SK-N-SH treated with all-trans-retinoic acid at 6 μM for 48 hours (cell line): ENCODE data around the gene TNS3.
A peak's percentile ranks its signal among the peaks of the same experiment; 100 is the strongest.
"Not testable (repeated sequence)": the region's sequence is repeated elsewhere in the genome, so short reads cannot be mapped to it uniquely, and the experiment has no call there.

Experiments
- ATAC-seq: fragments of 200-7000 bp; cut with Tn5 transposase; 3 replicates; pipeline ENCODE4 v1.9.1; 2020; ENCODE audit warnings: mild to moderate bottlenecking, moderate library complexity
- ARNTL ChIP-seq: fragments of 450-650 bp; formaldehyde crosslinking; IDR thresholded peaks from 2 replicates; pipeline ENCODE4 v1.5.0; 2020; ENCODE audit warnings: low read depth, mild to moderate bottlenecking, moderate library complexity, borderline replicate concordance
- CSDC2 ChIP-seq: fragments of 250-450 bp; sonication (Bioruptor Pico); IDR thresholded peaks from 2 replicates; pipeline ENCODE4 v1.5.0; 2020; ENCODE audit warnings: mild to moderate bottlenecking, moderate library complexity
- ESRRG ChIP-seq: fragments of 250-450 bp; sonication (Bioruptor Pico); IDR thresholded peaks from 2 replicates; pipeline ENCODE4 v1.6.1; 2021; ENCODE audit warnings: mild to moderate bottlenecking
- ISL1 ChIP-seq: fragments of 250-450 bp; sonication (Bioruptor Pico); IDR thresholded peaks from 2 replicates; pipeline ENCODE4 v2.1.2; 2022; ENCODE audit warnings: mild to moderate bottlenecking, moderate library complexity
- OSR1 ChIP-seq: fragments of 250-450 bp; sonication (Bioruptor Pico); IDR thresholded peaks from 2 replicates; pipeline ENCODE4 v1.8.0; 2022; ENCODE audit warnings: moderate library complexity, mild to moderate bottlenecking, inconsistent platforms
- RARB ChIP-seq: fragments of 250-450 bp; sonication (Bioruptor Pico); IDR thresholded peaks from 2 replicates; pipeline ENCODE4 v1.8.0; 2021; ENCODE audit warnings: mild to moderate bottlenecking, moderate library complexity
- SNAI2 ChIP-seq: fragments of 250-450 bp; sonication (Bioruptor Pico); IDR thresholded peaks from 2 replicates; pipeline ENCODE4 v1.5.0; 2020; ENCODE audit warnings: mild to moderate bottlenecking, moderate library complexity
- TCF4 ChIP-seq: fragments of 250-450 bp; sonication (Bioruptor Pico); IDR thresholded peaks from 2 replicates; pipeline ENCODE4 v1.8.0; 2021; ENCODE audit warnings: mild to moderate bottlenecking, moderate library complexity, borderline replicate concordance
- TOX ChIP-seq: fragments of 250-450 bp; sonication (Bioruptor Pico); IDR thresholded peaks from 2 replicates; pipeline ENCODE4 v1.8.0; 2021; ENCODE audit warnings: mild to moderate bottlenecking, moderate library complexity, borderline replicate concordance
- ZC3H10 ChIP-seq: fragments of 250-450 bp; sonication (Bioruptor Pico); IDR thresholded peaks from 2 replicates; pipeline ENCODE4 v1.5.1; 2021; ENCODE audit warnings: mild to moderate bottlenecking, moderate library complexity
- ZFP3 ChIP-seq: fragments of 250-450 bp; sonication (Bioruptor Pico); IDR thresholded peaks from 2 replicates; pipeline ENCODE4 v1.5.0; 2020; ENCODE audit warnings: mild to moderate bottlenecking, moderate library complexity
- ZFP30 ChIP-seq: fragments of 450-650 bp; formaldehyde crosslinking; IDR thresholded peaks from 2 replicates; pipeline ENCODE4 v1.5.0; 2022; ENCODE audit warnings: mild to moderate bottlenecking, moderate library complexity
- ZNF565 ChIP-seq: fragments of 450-650 bp; formaldehyde crosslinking; conservative IDR thresholded peaks from 2 replicates; pipeline ENCODE4 v1.5.0; 2020; ENCODE audit warnings: low read depth, mild to moderate bottlenecking, moderate library complexity
- ZNF70 ChIP-seq: fragments of 450-650 bp; formaldehyde crosslinking; IDR thresholded peaks from 2 replicates; pipeline ENCODE4 v1.5.0; 2020; ENCODE audit warnings: mild to moderate bottlenecking, moderate library complexity
- ZNF8 ChIP-seq: fragments of 450-650 bp; formaldehyde crosslinking; IDR thresholded peaks from 2 replicates; pipeline ENCODE4 v1.5.0; 2020; ENCODE audit warnings: mild to moderate bottlenecking, moderate library complexity
- TF ChIP-seq, protein P1 (sequence below): fragments of 250-450 bp; sonication (Bioruptor Pico); IDR thresholded peaks from 2 replicates; pipeline ENCODE4 v1.5.1; 2021; ENCODE audit warnings: mild to moderate bottlenecking, moderate library complexity
- TF ChIP-seq, protein P2 (sequence below): fragments of 250-450 bp; sonication (Bioruptor Pico); IDR thresholded peaks from 2 replicates; pipeline ENCODE4 v1.5.1; 2020; ENCODE audit warnings: low read depth, mild to moderate bottlenecking, moderate library complexity
- TF ChIP-seq, protein P3 (sequence below): fragments of 250-450 bp; sonication (Bioruptor Pico); IDR thresholded peaks from 2 replicates; pipeline ENCODE4 v1.8.0; 2020; ENCODE audit warnings: mild to moderate bottlenecking, moderate library complexity, borderline replicate concordance
- TF ChIP-seq, protein P4 (sequence below): fragments of 250-450 bp; sonication (Bioruptor Pico); IDR thresholded peaks from 2 replicates; pipeline ENCODE4 v1.8.0; 2021; ENCODE audit warnings: low read depth, mild to moderate bottlenecking, moderate library complexity, borderline replicate concordance

Gene TNS3

DNA sequence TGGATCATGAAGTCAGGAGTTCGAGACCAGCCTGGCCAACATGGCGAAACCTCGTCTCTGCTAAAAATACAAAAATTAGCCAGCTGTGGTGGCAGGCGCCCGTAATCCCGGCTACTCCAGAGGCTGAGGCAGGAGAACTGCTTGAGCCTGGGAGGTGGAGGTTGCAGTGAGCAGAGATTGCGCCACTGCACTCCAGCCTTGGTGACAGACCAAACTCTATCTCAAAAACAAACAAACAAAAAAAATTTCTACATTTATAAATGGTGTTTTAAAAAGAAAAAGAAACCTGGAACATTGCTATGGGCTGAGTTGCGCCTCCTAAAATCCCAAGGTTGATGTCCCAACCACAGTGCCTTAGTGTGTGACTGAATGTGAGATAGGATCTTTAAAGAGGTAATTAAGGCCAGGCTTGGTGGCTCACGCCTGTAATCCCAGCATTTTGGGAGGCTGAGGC is 24.7 kb upstream of the TNS3 start:
- not testable (repeated sequence) for ATAC-seq

DNA sequence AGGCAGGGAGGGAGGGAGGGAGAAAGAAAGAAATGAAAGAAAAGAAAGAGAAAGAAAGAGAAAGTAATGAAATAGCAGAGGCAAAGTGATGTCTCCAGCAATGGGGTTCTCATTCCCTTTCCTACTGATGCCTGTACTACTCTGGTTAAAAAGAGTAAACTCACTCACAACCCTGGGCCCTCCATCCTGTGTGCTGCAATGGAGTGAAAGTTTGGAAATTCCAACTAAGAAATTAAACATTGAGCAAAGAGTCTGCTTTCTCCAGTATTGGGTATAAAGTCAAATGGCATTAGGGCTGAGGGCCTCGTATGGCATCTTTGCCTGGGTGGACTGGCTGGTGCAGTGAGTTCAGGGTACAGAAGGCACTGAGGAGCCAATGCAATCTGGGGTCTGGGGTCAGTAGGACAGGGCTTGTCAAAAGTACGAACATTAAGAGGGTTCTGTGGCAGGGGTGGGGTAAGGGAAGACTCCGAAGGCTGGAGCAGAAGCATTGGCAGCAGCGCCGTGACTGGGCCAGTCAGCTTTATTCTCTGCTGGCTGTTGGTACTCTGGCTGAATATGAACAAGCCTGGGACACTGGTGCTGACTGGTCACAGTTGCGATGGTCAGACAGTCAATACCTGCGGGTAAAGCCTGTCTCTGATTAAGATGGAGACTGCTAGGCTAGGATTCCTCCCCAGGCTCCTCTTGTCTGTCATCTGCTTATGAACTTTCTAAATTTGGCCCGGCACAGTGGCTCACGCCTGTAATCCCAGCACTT is 24.1 kb upstream of the TNS3 start:
- TF ChIP-seq ZNF70 (CRISPR knock-in tag) (no peak), CSDC2 (CRISPR knock-in tag) (peak; percentile 56; the same call in 1 of the 2 replicates)
- ATAC-seq: no peak

DNA sequence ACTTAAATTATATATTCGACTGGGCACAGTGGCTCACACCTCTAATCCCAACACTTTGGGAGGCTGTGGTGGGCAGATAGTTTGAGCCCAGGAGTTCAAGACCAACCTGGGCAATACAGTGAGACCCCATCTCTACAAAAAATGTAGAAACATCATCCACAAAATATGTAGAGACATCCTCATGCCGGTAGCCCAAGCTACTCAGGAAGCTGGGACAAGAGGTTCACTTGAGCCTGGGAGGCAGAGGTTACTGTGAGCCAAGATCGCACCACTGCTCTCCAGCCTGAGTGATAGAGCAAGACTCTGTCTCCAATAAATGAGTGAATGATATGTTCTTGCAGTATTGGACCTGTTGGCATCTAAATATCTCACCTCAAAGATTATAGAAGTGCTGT is 22.6 kb upstream of the TNS3 start:
- ATAC-seq: peak; percentile 71
- TF ChIP-seq ZNF70 (CRISPR knock-in tag): no peak
- no peak for TF ChIP-seq ARNTL (CRISPR knock-in tag)
- peak; percentile 88 for TF ChIP-seq CSDC2 (CRISPR knock-in tag)
- TF ChIP-seq ZC3H10 (CRISPR knock-in tag): no peak
- peak; percentile 31; the same call in 1 of the 2 replicates for TF ChIP-seq ZFP3
- TF ChIP-seq, protein P1, sequence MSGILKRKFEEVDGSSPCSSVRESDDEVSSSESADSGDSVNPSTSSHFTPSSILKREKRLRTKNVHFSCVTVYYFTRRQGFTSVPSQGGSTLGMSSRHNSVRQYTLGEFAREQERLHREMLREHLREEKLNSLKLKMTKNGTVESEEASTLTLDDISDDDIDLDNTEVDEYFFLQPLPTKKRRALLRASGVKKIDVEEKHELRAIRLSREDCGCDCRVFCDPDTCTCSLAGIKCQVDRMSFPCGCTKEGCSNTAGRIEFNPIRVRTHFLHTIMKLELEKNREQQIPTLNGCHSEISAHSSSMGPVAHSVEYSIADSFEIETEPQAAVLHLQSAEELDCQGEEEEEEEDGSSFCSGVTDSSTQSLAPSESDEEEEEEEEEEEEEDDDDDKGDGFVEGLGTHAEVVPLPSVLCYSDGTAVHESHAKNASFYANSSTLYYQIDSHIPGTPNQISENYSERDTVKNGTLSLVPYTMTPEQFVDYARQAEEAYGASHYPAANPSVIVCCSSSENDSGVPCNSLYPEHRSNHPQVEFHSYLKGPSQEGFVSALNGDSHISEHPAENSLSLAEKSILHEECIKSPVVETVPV (CRISPR knock-in tag): no peak
- TF ChIP-seq TOX: no peak
- TF ChIP-seq, protein P2, sequence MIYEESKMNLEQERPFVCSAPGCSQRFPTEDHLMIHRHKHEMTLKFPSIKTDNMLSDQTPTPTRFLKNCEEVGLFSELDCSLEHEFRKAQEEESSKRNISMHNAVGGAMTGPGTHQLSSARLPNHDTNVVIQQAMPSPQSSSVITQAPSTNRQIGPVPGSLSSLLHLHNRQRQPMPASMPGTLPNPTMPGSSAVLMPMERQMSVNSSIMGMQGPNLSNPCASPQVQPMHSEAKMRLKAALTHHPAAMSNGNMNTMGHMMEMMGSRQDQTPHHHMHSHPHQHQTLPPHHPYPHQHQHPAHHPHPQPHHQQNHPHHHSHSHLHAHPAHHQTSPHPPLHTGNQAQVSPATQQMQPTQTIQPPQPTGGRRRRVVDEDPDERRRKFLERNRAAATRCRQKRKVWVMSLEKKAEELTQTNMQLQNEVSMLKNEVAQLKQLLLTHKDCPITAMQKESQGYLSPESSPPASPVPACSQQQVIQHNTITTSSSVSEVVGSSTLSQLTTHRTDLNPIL (CRISPR knock-in tag): no peak
- TF ChIP-seq, protein P3, sequence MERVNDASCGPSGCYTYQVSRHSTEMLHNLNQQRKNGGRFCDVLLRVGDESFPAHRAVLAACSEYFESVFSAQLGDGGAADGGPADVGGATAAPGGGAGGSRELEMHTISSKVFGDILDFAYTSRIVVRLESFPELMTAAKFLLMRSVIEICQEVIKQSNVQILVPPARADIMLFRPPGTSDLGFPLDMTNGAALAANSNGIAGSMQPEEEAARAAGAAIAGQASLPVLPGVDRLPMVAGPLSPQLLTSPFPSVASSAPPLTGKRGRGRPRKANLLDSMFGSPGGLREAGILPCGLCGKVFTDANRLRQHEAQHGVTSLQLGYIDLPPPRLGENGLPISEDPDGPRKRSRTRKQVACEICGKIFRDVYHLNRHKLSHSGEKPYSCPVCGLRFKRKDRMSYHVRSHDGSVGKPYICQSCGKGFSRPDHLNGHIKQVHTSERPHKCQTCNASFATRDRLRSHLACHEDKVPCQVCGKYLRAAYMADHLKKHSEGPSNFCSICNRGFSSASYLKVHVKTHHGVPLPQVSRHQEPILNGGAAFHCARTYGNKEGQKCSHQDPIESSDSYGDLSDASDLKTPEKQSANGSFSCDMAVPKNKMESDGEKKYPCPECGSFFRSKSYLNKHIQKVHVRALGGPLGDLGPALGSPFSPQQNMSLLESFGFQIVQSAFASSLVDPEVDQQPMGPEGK (CRISPR knock-in tag): no peak
- TF ChIP-seq RARB (CRISPR knock-in tag): peak; percentile 12; the same call in 1 of the 2 replicates
- TF ChIP-seq OSR1: 0 out of 2 replicates have a peak, but pooled peaks have one; percentile 53
- no peak for TF ChIP-seq SNAI2
- TF ChIP-seq, all 23 proteins: peak for 4

DNA sequence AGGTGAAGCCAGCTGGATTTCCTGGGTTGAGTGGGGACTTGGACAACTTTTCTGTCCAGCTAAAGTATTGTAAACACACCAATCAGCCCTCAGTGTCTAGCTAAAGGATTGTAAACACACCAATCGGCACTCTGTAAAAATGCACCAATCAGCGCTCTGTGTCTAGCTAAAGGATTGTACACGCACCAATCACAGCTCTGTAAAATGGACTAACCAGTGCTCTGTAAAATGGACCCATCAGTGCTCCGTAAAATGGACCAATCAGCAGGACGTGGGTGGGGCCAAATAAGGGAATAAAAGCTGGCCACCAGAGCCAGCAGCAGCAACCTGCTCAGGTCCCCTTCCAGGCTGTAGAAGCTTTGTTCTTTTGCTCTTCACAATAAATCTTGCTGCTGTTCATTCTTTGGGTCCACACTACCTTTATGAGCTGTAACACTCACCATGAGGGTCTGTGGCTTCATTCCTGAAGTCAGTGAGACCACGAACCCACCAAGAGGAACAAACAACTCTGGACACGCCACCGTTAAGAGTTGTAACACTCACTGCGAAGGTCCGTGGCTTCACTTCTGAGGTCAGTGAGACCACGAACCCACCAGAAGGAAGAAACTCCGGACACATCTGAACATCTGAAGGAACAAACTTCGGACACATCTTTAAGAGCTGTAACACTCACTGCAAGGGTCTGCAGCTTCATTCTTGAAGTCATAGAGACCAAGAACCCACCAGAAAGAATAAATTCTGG is 21.8 kb upstream of the TNS3 start:
- not testable (repeated sequence) for ATAC-seq

DNA sequence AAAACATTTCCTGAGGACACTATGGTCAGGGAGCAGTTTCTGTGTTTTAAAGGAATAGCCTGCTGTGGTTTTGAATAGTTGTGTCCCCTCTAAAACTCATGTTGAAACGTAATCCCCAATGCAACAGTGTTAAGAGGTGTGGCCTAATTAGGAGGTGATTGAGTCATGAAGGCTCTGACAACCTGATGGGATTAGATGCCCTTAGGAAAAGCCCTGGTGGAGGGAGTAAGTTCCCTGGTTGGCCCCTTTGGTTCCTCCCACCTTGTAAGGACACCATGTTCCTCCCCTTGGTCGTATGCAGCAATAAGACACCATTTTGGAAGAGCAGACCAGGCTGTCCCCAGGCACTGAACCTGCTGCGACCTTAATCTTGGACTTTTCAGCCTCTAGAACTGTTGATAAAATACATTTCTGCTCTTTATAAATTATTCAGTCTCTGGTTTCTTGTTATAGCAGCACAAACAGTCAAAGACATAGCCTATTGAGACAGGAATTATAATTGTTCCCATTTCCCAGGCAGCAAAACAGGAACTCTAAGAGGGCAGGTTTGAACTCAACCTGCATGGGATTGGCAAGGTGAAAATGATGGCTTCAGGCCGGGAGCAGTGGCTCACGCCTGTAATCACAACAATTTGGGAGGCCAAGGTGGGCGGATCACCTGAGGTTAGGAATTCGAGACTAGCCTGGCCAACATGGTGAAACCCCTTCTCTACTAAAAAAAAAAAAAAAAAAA is 20.5 kb upstream of the TNS3 start:
- TF ChIP-seq ZNF8 (CRISPR knock-in tag) (no peak), TCF4 (no peak), ISL1 (CRISPR knock-in tag) (no peak), ZFP30 (no peak), RARB (CRISPR knock-in tag) (no peak), ARNTL (CRISPR knock-in tag) (no peak), CSDC2 (CRISPR knock-in tag) (no peak), SNAI2 (no peak), ZNF70 (CRISPR knock-in tag) (no peak), ESRRG (no peak), ZNF565 (CRISPR knock-in tag) (no peak)
- TF ChIP-seq, protein P3 (CRISPR knock-in tag): no peak; the same call in 1 of the 2 replicates
- TF ChIP-seq, protein P4, sequence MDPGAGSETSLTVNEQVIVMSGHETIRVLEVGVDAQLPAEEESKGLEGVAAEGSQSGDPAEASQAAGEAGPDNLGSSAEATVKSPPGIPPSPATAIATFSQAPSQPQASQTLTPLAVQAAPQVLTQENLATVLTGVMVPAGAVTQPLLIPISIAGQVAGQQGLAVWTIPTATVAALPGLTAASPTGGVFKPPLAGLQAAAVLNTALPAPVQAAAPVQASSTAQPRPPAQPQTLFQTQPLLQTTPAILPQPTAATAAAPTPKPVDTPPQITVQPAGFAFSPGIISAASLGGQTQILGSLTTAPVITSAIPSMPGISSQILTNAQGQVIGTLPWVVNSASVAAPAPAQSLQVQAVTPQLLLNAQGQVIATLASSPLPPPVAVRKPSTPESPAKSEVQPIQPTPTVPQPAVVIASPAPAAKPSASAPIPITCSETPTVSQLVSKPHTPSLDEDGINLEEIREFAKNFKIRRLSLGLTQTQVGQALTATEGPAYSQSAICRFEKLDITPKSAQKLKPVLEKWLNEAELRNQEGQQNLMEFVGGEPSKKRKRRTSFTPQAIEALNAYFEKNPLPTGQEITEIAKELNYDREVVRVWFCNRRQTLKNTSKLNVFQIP: no peak

More for the DNA sequence above, 20.5 kb upstream of the TNS3 start:
- no peak for ATAC-seq
